Measurements from ENCODE around the gene FBXL7. TPM values are rescaled to one million over a fixed set of nuclear protein-coding genes. Genes with fewer than 3 reads are reported as not detected.

FBXL7 gene
- total and polyA plus RNA-seq, 2 donors (not counting 1 experiment from before 2014, with no cell fraction given) = not detected

DNA sequence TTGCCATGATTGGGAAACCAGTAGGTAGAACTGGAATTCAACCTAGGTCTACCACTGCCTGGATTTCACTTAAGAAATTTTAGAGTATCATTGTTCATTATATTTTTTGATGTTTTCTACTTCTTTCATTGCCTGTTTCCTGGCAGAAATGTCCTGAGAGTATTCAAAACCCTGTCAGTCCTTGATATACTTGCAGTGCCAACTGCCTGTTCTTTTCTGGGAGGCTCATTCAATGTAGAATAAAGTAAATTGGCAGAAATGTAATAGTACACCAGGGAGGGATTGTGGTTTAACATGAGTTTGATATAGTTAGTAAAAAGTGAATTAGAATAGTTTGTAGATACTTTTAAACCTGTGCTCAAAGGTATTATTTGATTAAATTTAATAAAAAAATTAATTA, 286.3 kb downstream of the FBXL7 start:
- Histone ChIP-seq H4K20me1 (ENCODE audit: control insufficient read depth, insufficient read depth, low read length, poor library complexity, severe bottlenecking) (no peaks in the 10 kb centered on the region), H3K4me2 (replicated peaks; ENCODE audit: low read depth, low read length, poor library complexity, severe bottlenecking) (no peak overlapping the region), H3K36me3 (replicated peaks in 1 of 2; ENCODE audit: control extremely low read depth in 1 of 2, control insufficient read depth in 1 of 2, extremely low read depth in 1 of 2, insufficient read depth in 2 of 2, low read length in 1 of 2) (no peaks in the 10 kb centered on the region), H2AFZ (ENCODE audit: insufficient read depth, low read depth, low read length, poor library complexity, severe bottlenecking) (no peak overlapping the region), H3K27ac (ENCODE audit: low read length in 2 of 2) (no peak overlapping the region), H3K79me2 (ENCODE audit: control insufficient read depth, insufficient read depth, low read length) (no peaks in the 10 kb centered on the region), H3K4me3 (ENCODE audit: control extremely low read depth in 1 of 5, extremely low read depth in 1 of 5, insufficient read depth in 1 of 5, low read depth in 2 of 5, low read length in 4 of 5) (no peak overlapping the region), H3K9me3 (ENCODE audit: control extremely low read depth in 1 of 3, control insufficient read depth in 2 of 3, insufficient read depth in 1 of 3, low read length in 2 of 3) (peaks cover 0 to 12% (median 0%) of the 10 kb centered on the region in 3 donors), H3K9ac (ENCODE audit: low read length) (no peak overlapping the region), H3K4me1 (ENCODE audit: control insufficient read depth in 2 of 2, insufficient read depth in 2 of 2, low read length in 2 of 2) (no peaks in the 10 kb centered on the region), H3K27me3 (replicated peaks in 1 of 4; ENCODE audit: control extremely low read depth in 1 of 4, control insufficient read depth in 3 of 4, insufficient read depth in 4 of 4, low read length in 3 of 4) (no peaks in the 10 kb centered on the region)
- ChIA-PET CTCF (no interaction called here), POLR2A (no interaction called here)
- Mint-ChIP-seq H3K4me3 (no peak overlapping the region), H3K27me3 (no peaks in the 10 kb centered on the region), H3K9me3 (ENCODE audit: insufficient read depth) (peaks cover 3% of the 10 kb centered on the region), H3K27ac (no peak overlapping the region), H3K4me1 (no peaks in the 10 kb centered on the region)
- DNase-seq (no peak), ATAC-seq (ENCODE audit: low read depth) (no peak)
- intact Hi-C loops (cut with micrococcal nuclease) = no loop called here
- TF ChIP-seq EZH2 (IDR thresholded peaks at IDR 0.05; ENCODE audit: borderline replicate concordance, insufficient read depth, low read depth, low read length, poor library complexity, severe bottlenecking) = no peak
- TF ChIP-seq, protein P1, sequence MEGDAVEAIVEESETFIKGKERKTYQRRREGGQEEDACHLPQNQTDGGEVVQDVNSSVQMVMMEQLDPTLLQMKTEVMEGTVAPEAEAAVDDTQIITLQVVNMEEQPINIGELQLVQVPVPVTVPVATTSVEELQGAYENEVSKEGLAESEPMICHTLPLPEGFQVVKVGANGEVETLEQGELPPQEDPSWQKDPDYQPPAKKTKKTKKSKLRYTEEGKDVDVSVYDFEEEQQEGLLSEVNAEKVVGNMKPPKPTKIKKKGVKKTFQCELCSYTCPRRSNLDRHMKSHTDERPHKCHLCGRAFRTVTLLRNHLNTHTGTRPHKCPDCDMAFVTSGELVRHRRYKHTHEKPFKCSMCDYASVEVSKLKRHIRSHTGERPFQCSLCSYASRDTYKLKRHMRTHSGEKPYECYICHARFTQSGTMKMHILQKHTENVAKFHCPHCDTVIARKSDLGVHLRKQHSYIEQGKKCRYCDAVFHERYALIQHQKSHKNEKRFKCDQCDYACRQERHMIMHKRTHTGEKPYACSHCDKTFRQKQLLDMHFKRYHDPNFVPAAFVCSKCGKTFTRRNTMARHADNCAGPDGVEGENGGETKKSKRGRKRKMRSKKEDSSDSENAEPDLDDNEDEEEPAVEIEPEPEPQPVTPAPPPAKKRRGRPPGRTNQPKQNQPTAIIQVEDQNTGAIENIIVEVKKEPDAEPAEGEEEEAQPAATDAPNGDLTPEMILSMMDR (IDR thresholded peaks at IDR 0.05) = no peak

DNA sequence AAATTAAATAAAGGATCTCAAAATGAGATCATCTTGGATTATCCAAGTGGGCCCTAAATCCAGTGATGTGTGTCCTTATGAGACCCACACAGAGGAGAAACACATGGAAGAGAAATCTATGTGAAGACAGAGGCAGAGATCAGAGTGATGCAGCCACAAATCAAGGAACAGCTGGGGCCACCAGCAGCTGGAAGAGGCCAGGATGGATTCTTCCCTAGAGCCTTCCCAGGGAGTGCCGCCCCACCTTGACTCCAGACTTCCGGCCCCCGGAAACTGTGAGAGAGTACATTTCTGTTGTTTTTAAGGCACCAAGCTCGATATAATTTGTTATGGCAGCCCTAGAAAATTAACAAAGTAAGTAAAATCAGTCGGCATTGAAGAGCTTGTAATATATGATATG, 286.9 kb downstream of the FBXL7 start:
- H3K4me3 ChIP-seq (ENCODE audit: control extremely low read depth in 1 of 5, extremely low read depth in 1 of 5, insufficient read depth in 1 of 5, low read depth in 2 of 5, low read length in 4 of 5) = no peak overlapping the region
- ChIA-PET CTCF (no interaction called here), POLR2A (no interaction called here)
- Mint-ChIP-seq H3K27ac (no peak overlapping the region), H3K4me3 (no peak overlapping the region), H3K27me3 (no peaks in the 10 kb centered on the region), H3K4me1 (no peaks in the 10 kb centered on the region), H3K9me3 (ENCODE audit: insufficient read depth) (no peaks in the 10 kb centered on the region)
- no peaks in the 10 kb centered on the region for H3K27me3 ChIP-seq (replicated peaks in 1 of 4; ENCODE audit: control extremely low read depth in 1 of 4, control insufficient read depth in 3 of 4, insufficient read depth in 4 of 4, low read length in 3 of 4)
- H3K36me3 ChIP-seq (replicated peaks in 1 of 2; ENCODE audit: control extremely low read depth in 1 of 2, control insufficient read depth in 1 of 2, extremely low read depth in 1 of 2, insufficient read depth in 2 of 2, low read length in 1 of 2) = no peaks in the 10 kb centered on the region
- H3K27ac ChIP-seq (ENCODE audit: low read length in 2 of 2) = no peak overlapping the region
- TF ChIP-seq, protein P1 (IDR thresholded peaks at IDR 0.05) = no peak
- TF ChIP-seq EZH2 (IDR thresholded peaks at IDR 0.05; ENCODE audit: borderline replicate concordance, insufficient read depth, low read depth, low read length, poor library complexity, severe bottlenecking) = no peak
- no peak overlapping the region for H3K9ac ChIP-seq (ENCODE audit: low read length)
- H3K4me2 ChIP-seq (replicated peaks; ENCODE audit: low read depth, low read length, poor library complexity, severe bottlenecking) = no peak overlapping the region
- H2AFZ ChIP-seq (ENCODE audit: insufficient read depth, low read depth, low read length, poor library complexity, severe bottlenecking) = no peak overlapping the region
- intact Hi-C loops (cut with micrococcal nuclease) = no loop called here
- no peaks in the 10 kb centered on the region for H4K20me1 ChIP-seq (ENCODE audit: control insufficient read depth, insufficient read depth, low read length, poor library complexity, severe bottlenecking)
- DNase-seq (no peak), ATAC-seq (ENCODE audit: low read depth) (no peak)
- H3K9me3 ChIP-seq (ENCODE audit: control extremely low read depth in 1 of 3, control insufficient read depth in 2 of 3, insufficient read depth in 1 of 3, low read length in 2 of 3) = peaks cover 0 to 12% (median 0%) of the 10 kb centered on the region in 3 donors
- WGBS (ENCODE audit: insufficient coverage) = 94% methylated on average over 5 of the region's 5 CpGs
- no peaks in the 10 kb centered on the region for H3K79me2 ChIP-seq (ENCODE audit: control insufficient read depth, insufficient read depth, low read length)
- no peaks in the 10 kb centered on the region for H3K4me1 ChIP-seq (ENCODE audit: control insufficient read depth in 2 of 2, insufficient read depth in 2 of 2, low read length in 2 of 2)

All from B cell (primary cell).